Measurements from ENCODE around the gene AMPH.

The AMPH gene

GRCh38 chr7:38542156-38542555, 89.0 kb downstream of the AMPH start:
- no peak for DNase-seq (ENCODE audit: low spot score)

GRCh38 chr7:38541440-38541839, 89.7 kb downstream of the AMPH start:
- no peak for DNase-seq (ENCODE audit: low spot score)

GRCh38 chr7:38539477-38540081, 91.6 kb downstream of the AMPH start:
- DNase-seq (ENCODE audit: low spot score): no peak

GRCh38 chr7:38535073-38535472, 96.1 kb downstream of the AMPH start:
- DNase-seq (ENCODE audit: low spot score): no peak

GRCh38 chr7:38525857-38526256, 105.3 kb downstream of the AMPH start:
- no peak for DNase-seq (ENCODE audit: low spot score)

- DNase-seq (ENCODE audit: low spot score): no peak
These were observed 106.4 kb downstream of the AMPH start for GRCh38 chr7:38524786-38525185.

- no peak for DNase-seq (ENCODE audit: low spot score)
These were observed 110.4 kb downstream of the AMPH start for GRCh38 chr7:38520741-38521140.

GRCh38 chr7:38518541-38518940, 112.6 kb downstream of the AMPH start:
- DNase-seq (ENCODE audit: low spot score): no peak

- DNase-seq (ENCODE audit: low spot score): no peak
These were observed 118.5 kb downstream of the AMPH start for GRCh38 chr7:38512704-38513103.

GRCh38 chr7:38512291-38512690, 118.9 kb downstream of the AMPH start:
- DNase-seq (ENCODE audit: low spot score): no peak

GRCh38 chr7:38507384-38507783, 123.8 kb downstream of the AMPH start:
- no peak for DNase-seq (ENCODE audit: low spot score)

- DNase-seq (ENCODE audit: low spot score): no peak
These were observed 124.4 kb downstream of the AMPH start for GRCh38 chr7:38506756-38507155.

GRCh38 chr7:38506004-38506403, 125.2 kb downstream of the AMPH start:
- DNase-seq (ENCODE audit: low spot score): no peak

- DNase-seq (ENCODE audit: low spot score): no peak
These were observed 126.5 kb downstream of the AMPH start for GRCh38 chr7:38504684-38505083.

- no peak for DNase-seq (ENCODE audit: low spot score)
These were observed 128.3 kb downstream of the AMPH start for GRCh38 chr7:38502848-38503247.

GRCh38 chr7:38502289-38502688, 128.9 kb downstream of the AMPH start:
- DNase-seq (ENCODE audit: low spot score): no peak

GRCh38 chr7:38492010-38492409, 139.2 kb downstream of the AMPH start:
- DNase-seq (ENCODE audit: low spot score): no peak

GRCh38 chr7:38482521-38482920, 148.7 kb downstream of the AMPH start:
- DNase-seq (ENCODE audit: low spot score): no peak

GRCh38 chr7:38481401-38481800, 149.8 kb downstream of the AMPH start:
- no peak for DNase-seq (ENCODE audit: low spot score)

GRCh38 chr7:38478404-38478803, 152.8 kb downstream of the AMPH start:
- DNase-seq (ENCODE audit: low spot score): no peak

GRCh38 chr7:38477333-38477732, 153.8 kb downstream of the AMPH start:
- DNase-seq (ENCODE audit: low spot score): no peak

GRCh38 chr7:38476764-38477163, 154.4 kb downstream of the AMPH start:
- no peak for DNase-seq (ENCODE audit: low spot score)

- no peak for DNase-seq (ENCODE audit: low spot score)
These were observed 165.2 kb downstream of the AMPH start for GRCh38 chr7:38465956-38466355.
